ENCODE data around the gene MLLT10. TPM values are rescaled to one million over a fixed set of nuclear protein-coding genes. Genes with fewer than 3 reads are reported as not detected.
"Not testable (repeated sequence)": the region's sequence is repeated elsewhere in the genome, so short reads cannot be mapped to it uniquely, and the experiment has no call there.

Gene MLLT10
- polyA plus RNA-seq, 4 donors = 39.9 to 52.5 (median 48.7) TPM

GRCh38 chr10:21625623-21626229 is 91.7 kb downstream of the MLLT10 start:
- no peak for DNase-seq (ENCODE audit: low read depth in 4 of 4, low spot score in 2 of 4)

- no peak for DNase-seq (ENCODE audit: low read depth in 4 of 4, low spot score in 2 of 4)
Observed at GRCh38 chr10:21626457-21627161, 92.6 kb downstream of the MLLT10 start.

GRCh38 chr10:21627331-21627730 is 93.3 kb downstream of the MLLT10 start:
- no peak for DNase-seq (ENCODE audit: low read depth in 4 of 4, low spot score in 2 of 4)

GRCh38 chr10:21628023-21628422 is 94.0 kb downstream of the MLLT10 start:
- no peak for DNase-seq (ENCODE audit: low read depth in 4 of 4, low spot score in 2 of 4)

GRCh38 chr10:21628645-21629044 is 94.6 kb downstream of the MLLT10 start:
- DNase-seq (ENCODE audit: low read depth in 4 of 4, low spot score in 2 of 4) = not testable (repeated sequence)

GRCh38 chr10:21634599-21635365 is 100.8 kb downstream of the MLLT10 start:
- no peak for DNase-seq (ENCODE audit: low read depth in 4 of 4, low spot score in 2 of 4)

- no peak for DNase-seq (ENCODE audit: low read depth in 4 of 4, low spot score in 2 of 4)
Observed at GRCh38 chr10:21637795-21638194, 103.8 kb downstream of the MLLT10 start.

- DNase-seq (ENCODE audit: low read depth in 4 of 4, low spot score in 2 of 4) = no peak
Observed at GRCh38 chr10:21638681-21639080, 104.6 kb downstream of the MLLT10 start.

GRCh38 chr10:21648040-21648439 is 114.0 kb downstream of the MLLT10 start:
- no peak for DNase-seq (ENCODE audit: low read depth in 4 of 4, low spot score in 2 of 4)

GRCh38 chr10:21649454-21649872 is 115.4 kb downstream of the MLLT10 start:
- DNase-seq (ENCODE audit: low read depth in 4 of 4, low spot score in 2 of 4) = no peak

GRCh38 chr10:21650353-21650752 is 116.3 kb downstream of the MLLT10 start:
- no peak for DNase-seq (ENCODE audit: low read depth in 4 of 4, low spot score in 2 of 4)

- DNase-seq (ENCODE audit: low read depth in 4 of 4, low spot score in 2 of 4) = no peak
Observed at GRCh38 chr10:21655236-21655635, 121.2 kb downstream of the MLLT10 start.

GRCh38 chr10:21655687-21656086 is 121.7 kb downstream of the MLLT10 start:
- DNase-seq (ENCODE audit: low read depth in 4 of 4, low spot score in 2 of 4) = no peak

- no peak for DNase-seq (ENCODE audit: low read depth in 4 of 4, low spot score in 2 of 4)
Observed at GRCh38 chr10:21661087-21661486, 127.1 kb downstream of the MLLT10 start.

GRCh38 chr10:21661935-21662334 is 127.9 kb downstream of the MLLT10 start:
- DNase-seq (ENCODE audit: low read depth in 4 of 4, low spot score in 2 of 4) = no peak

GRCh38 chr10:21662635-21663034 is 128.6 kb downstream of the MLLT10 start:
- DNase-seq (ENCODE audit: low read depth in 4 of 4, low spot score in 2 of 4) = no peak

GRCh38 chr10:21668831-21669230 is 134.8 kb downstream of the MLLT10 start:
- no peak for DNase-seq (ENCODE audit: low read depth in 4 of 4, low spot score in 2 of 4)

- DNase-seq (ENCODE audit: low read depth in 4 of 4, low spot score in 2 of 4) = no peak
Observed at GRCh38 chr10:21670391-21670790, 136.4 kb downstream of the MLLT10 start.

GRCh38 chr10:21673668-21674067 is 139.6 kb downstream of the MLLT10 start:
- no peak for DNase-seq (ENCODE audit: low read depth in 4 of 4, low spot score in 2 of 4)

GRCh38 chr10:21675157-21675796 is 141.2 kb downstream of the MLLT10 start:
- DNase-seq (ENCODE audit: low read depth in 4 of 4, low spot score in 2 of 4) = no peak

GRCh38 chr10:21677551-21677950 is 143.5 kb downstream of the MLLT10 start:
- DNase-seq (ENCODE audit: low read depth in 4 of 4, low spot score in 2 of 4) = no peak

Measured in left renal cortex interstitium (tissue), 4 donors.